ENCODE measurements around the gene GPR35. TPM values are rescaled to one million over a fixed set of nuclear protein-coding genes. Genes with fewer than 3 reads are reported as not detected.

GPR35 gene
- total RNA-seq, 1 experiment from 2014 or later = 0.22 TPM

- peaks cover 3% of the 10 kb centered on the region; the same call in 1 of the 2 replicates for H3K4me1 Mint-ChIP-seq
- ChIA-PET POLR2A (no interaction called here), CTCF (interaction anchor here (0.7 kb wide), 1 partner anchor 10 kb away, joined by 3 read pairs; no protein-coding TSS in a partner anchor)
- TF ChIP-seq ATF1 (CRISPR knock-in tag; IDR thresholded peaks at IDR 0.05) = no peak
- TF ChIP-seq ZNF532 (CRISPR knock-in tag; IDR thresholded peaks at IDR 0.05; ENCODE audit: borderline replicate concordance) = no peak
- TF ChIP-seq TP53 (CRISPR knock-in tag; IDR thresholded peaks at IDR 0.05) = no peak
- TF ChIP-seq USF1 (CRISPR knock-in tag; IDR thresholded peaks at IDR 0.05) = no peak
- TF ChIP-seq USF2 (CRISPR knock-in tag; IDR thresholded peaks at IDR 0.05) = no peak
- no peak for TF ChIP-seq MLX (CRISPR knock-in tag; IDR thresholded peaks at IDR 0.05)
- no peak for TF ChIP-seq ZNF317 (CRISPR knock-in tag; IDR thresholded peaks at IDR 0.05; ENCODE audit: borderline replicate concordance, low read depth)
- TF ChIP-seq NR3C1 (CRISPR knock-in tag; conservative IDR thresholded peaks at IDR 0.05; ENCODE audit: low read depth) = no peak
- no peak for TF ChIP-seq E2F4 (CRISPR knock-in tag; IDR thresholded peaks at IDR 0.05; ENCODE audit: borderline replicate concordance, low read depth)
- no peak for TF ChIP-seq E2F5 (CRISPR knock-in tag; IDR thresholded peaks at IDR 0.05)
- no peak for TF ChIP-seq CDX4 (CRISPR knock-in tag; IDR thresholded peaks at IDR 0.05; ENCODE audit: borderline replicate concordance)
- no peak for TF ChIP-seq CTCF (IDR thresholded peaks at IDR 0.05)
- no peak for TF ChIP-seq ARID4B (CRISPR knock-in tag; IDR thresholded peaks at IDR 0.05; ENCODE audit: borderline replicate concordance)
- TF ChIP-seq EMX1 (CRISPR knock-in tag; IDR thresholded peaks at IDR 0.05) = no peak
- no peak for TF ChIP-seq GABPB1 (CRISPR knock-in tag; IDR thresholded peaks at IDR 0.05)
- DNase-seq (ENCODE audit: low spot score) (no peak), ATAC-seq (no peak)
- no peaks in the 10 kb centered on the region for H3K36me3 Mint-ChIP-seq
- no peak overlapping the region for H3K4me3 Mint-ChIP-seq
- H3K27me3 Mint-ChIP-seq (ENCODE audit: low read depth) = peaks cover 14% of the 10 kb centered on the region
- no peak overlapping the region for H3K27ac Mint-ChIP-seq
- peaks cover 18% of the 10 kb centered on the region for H3K9me3 Mint-ChIP-seq
Measured at GRCh38 chr2:240651185-240651584, 25.9 kb downstream of the GPR35 start.
